Neural cell (in vitro differentiated cells): ENCODE data around the gene PTH1R. TPM values are rescaled to one million over a fixed set of nuclear protein-coding genes. Genes with fewer than 3 reads are reported as not detected.
A peak's percentile ranks its signal among the peaks of the same experiment; 100 is the strongest.

Experiments used
- H2AFZ ChIP-seq: fragments of 200-600, 300-800 bp; sonication (generic), shearing (Covaris generic); 2 replicates; pipeline ENCODE4 v1.6.0; 2014; ENCODE audit warnings: low read depth, mild to moderate bottlenecking, antibody characterized with exemption, low read length, moderate library complexity
- H3F3A ChIP-seq: fragments of 200-600 bp; shearing (Covaris generic); 2 replicates; pipeline ENCODE4 v1.6.1; 2016; ENCODE audit warnings: mild to moderate bottlenecking, moderate library complexity, mixed read lengths, antibody characterized with exemption, low read length; ENCODE audit not compliant: insufficient read depth, poor library complexity, severe bottlenecking
- H3K27ac ChIP-seq: fragments of 200-600, 300-800 bp; sonication (generic), shearing (Covaris generic); 2 replicates; pipeline ENCODE4 v1.5.1; 2014; ENCODE audit warnings: mild to moderate bottlenecking, low read length, moderate library complexity
- H3K27me3 ChIP-seq: fragments of 300-800, 200-600 bp; sonication (generic), shearing (Covaris generic); 2 replicates; pipeline ENCODE4 v1.6.0; 2014; ENCODE audit warnings: mild to moderate bottlenecking, low read depth, low read length, moderate library complexity; ENCODE audit not compliant: insufficient read depth
- H3K36me3 ChIP-seq: fragments of 300-800, 200-600 bp; sonication (generic), shearing (Covaris generic); 2 replicates; pipeline ENCODE4 v1.5.1; 2014; ENCODE audit warnings: mild to moderate bottlenecking, antibody characterized with exemption, low read length, moderate library complexity; ENCODE audit not compliant: insufficient read depth
- H3K4me2 ChIP-seq: fragments of 300-800, 200-600 bp; sonication (generic), shearing (Covaris generic); 2 replicates; pipeline ENCODE4 v1.6.0; 2014; ENCODE audit warnings: mild to moderate bottlenecking, low read length
- H3K4me3 ChIP-seq: fragments of 300-800, 200-600 bp; sonication (generic), shearing (Covaris generic); 2 replicates; pipeline ENCODE4 v1.5.1; 2014; ENCODE audit warnings: mild to moderate bottlenecking, low read length, moderate library complexity
- H3K79me2 ChIP-seq: fragments of 200-600 bp; shearing (Covaris generic); replicated peaks from 2 replicates; pipeline ENCODE4 v1.6.0; 2014; ENCODE audit warnings: mild to moderate bottlenecking, low read length, moderate library complexity; ENCODE audit not compliant: insufficient read depth
- H3K9ac ChIP-seq: fragments of 300-800, 200-600 bp; sonication (generic), shearing (Covaris generic); 2 replicates; pipeline ENCODE4 v1.6.1; 2016; ENCODE audit warnings: mild to moderate bottlenecking, low read length, mixed read lengths
- H3K9me2 ChIP-seq: fragments of 200-600 bp; shearing (Covaris generic); 2 replicates; pipeline ENCODE4 v1.6.1; 2016; ENCODE audit warnings: mild to moderate bottlenecking, low read length, mixed read lengths; ENCODE audit not compliant: insufficient read depth
- H3K9me3 ChIP-seq: fragments of 200-600, 300-800 bp; sonication (generic), shearing (Covaris generic); 2 replicates; pipeline ENCODE4 v1.6.1; 2016; ENCODE audit warnings: mild to moderate bottlenecking, mixed run types, low read length, moderate library complexity, mixed read lengths
- H4K20me1 ChIP-seq: fragments of 200-600 bp; shearing (Covaris generic); 2 replicates; pipeline ENCODE4 v1.6.1; 2016; ENCODE audit warnings: mild to moderate bottlenecking, mixed run types; ENCODE audit not compliant: insufficient read depth
- MXI1 ChIP-seq: fragments of 450-650 bp; conservative IDR thresholded peaks from 2 replicates; pipeline ENCODE4 v1.6.1; 2014; ENCODE audit warnings: antibody characterized with exemption, mild to moderate bottlenecking; ENCODE audit not compliant: poor library complexity, severe bottlenecking
- POLR2AphosphoS5 ChIP-seq: IDR thresholded peaks from 2 replicates; pipeline ENCODE4 v1.6.1; 2012
- RAD21 ChIP-seq: fragments of 450-650 bp; conservative IDR thresholded peaks from 2 replicates; pipeline ENCODE4 v1.6.1; 2014; ENCODE audit warnings: antibody characterized with exemption, mild to moderate bottlenecking, moderate library complexity
- SMC3 ChIP-seq: fragments of 450-650 bp; conservative IDR thresholded peaks from 2 replicates; pipeline ENCODE4 v1.6.1; 2014; ENCODE audit warnings: antibody characterized with exemption, mild to moderate bottlenecking, moderate library complexity; ENCODE audit not compliant: poor library complexity
- TAF1 ChIP-seq: IDR thresholded peaks from 2 replicates; pipeline ENCODE4 v1.6.1; 2012; ENCODE audit warnings: low read depth
- polyA plus RNA-seq: library from polyadenylated mRNA; depleted of rRNA; stranded (reverse); fragments of >200 nt; gene quantifications from 2 replicates; pipeline ENCODE4 v1.2.3, GENCODE V29; 2014
- TF ChIP-seq, protein P1 (sequence below): fragments of 450-650 bp; IDR thresholded peaks from 2 replicates; pipeline ENCODE4 v1.5.1; 2014; ENCODE audit warnings: antibody characterized with exemption, mild to moderate bottlenecking, moderate library complexity; ENCODE audit not compliant: poor library complexity, severe bottlenecking
- TF ChIP-seq, protein P2 (sequence below): IDR thresholded peaks from 2 replicates; pipeline ENCODE4 v1.6.1; 2012; ENCODE audit warnings: borderline replicate concordance

Gene PTH1R
- polyA plus RNA-seq, 1 donor from 2014 or later, result not detected

DNA sequence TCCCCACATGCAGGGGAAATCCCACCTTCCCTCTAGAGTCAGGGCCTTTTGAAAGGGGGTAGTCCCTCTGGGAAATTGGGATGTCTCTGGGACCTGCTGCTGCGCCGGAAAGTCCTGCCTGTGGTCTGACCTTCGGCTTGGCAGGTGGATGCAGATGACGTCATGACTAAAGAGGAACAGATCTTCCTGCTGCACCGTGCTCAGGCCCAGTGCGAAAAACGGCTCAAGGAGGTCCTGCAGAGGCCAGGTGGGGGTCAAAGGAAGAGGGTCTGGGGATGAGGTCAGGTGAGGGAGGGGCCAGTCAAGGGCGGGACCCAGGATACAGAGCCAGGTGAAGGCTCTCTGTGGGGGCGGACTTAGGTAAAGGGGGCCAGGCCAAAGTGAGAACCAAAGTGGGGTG, 16.2 kb downstream of the PTH1R start (continued):
- TF ChIP-seq RAD21, result no peak

DNA sequence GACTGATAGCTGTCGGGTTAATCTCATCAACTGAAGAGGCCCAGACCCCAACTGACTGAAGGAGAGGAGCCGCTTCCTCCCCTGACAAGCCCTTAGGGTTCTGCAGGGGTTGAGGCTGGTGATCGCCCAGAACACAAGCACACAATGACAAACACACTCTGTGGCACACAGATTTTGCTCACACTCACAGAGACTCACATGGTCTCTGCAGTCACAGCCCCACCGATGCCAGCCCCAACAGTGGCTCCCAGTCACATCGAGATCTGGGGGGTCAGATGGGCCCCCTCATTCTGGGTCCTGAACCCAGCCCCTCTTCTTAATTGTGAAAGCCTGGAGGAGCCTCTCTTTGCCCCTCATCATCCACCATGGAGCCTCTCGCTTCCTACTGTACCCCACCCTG, 16.7 kb downstream of the PTH1R start:
- Histone ChIP-seq H3K79me2 (no peaks in the 10 kb centered on the region), H3K27ac (no peak overlapping the region), H3K9ac (no peak overlapping the region), H4K20me1 (no peaks in the 10 kb centered on the region), H3K9me2 (no peaks in the 10 kb centered on the region), H3F3A (no peaks in the 10 kb centered on the region), H3K9me3 (no peaks in the 10 kb centered on the region), H3K4me2 (no peak overlapping the region), H3K27me3 (peaks cover 9% of the 10 kb centered on the region), H3K36me3 (no peaks in the 10 kb centered on the region), H3K4me3 (no peak overlapping the region), H2AFZ (no peak overlapping the region)
- TF ChIP-seq, protein P1, sequence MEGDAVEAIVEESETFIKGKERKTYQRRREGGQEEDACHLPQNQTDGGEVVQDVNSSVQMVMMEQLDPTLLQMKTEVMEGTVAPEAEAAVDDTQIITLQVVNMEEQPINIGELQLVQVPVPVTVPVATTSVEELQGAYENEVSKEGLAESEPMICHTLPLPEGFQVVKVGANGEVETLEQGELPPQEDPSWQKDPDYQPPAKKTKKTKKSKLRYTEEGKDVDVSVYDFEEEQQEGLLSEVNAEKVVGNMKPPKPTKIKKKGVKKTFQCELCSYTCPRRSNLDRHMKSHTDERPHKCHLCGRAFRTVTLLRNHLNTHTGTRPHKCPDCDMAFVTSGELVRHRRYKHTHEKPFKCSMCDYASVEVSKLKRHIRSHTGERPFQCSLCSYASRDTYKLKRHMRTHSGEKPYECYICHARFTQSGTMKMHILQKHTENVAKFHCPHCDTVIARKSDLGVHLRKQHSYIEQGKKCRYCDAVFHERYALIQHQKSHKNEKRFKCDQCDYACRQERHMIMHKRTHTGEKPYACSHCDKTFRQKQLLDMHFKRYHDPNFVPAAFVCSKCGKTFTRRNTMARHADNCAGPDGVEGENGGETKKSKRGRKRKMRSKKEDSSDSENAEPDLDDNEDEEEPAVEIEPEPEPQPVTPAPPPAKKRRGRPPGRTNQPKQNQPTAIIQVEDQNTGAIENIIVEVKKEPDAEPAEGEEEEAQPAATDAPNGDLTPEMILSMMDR, result no peak
- TF ChIP-seq, protein P2, sequence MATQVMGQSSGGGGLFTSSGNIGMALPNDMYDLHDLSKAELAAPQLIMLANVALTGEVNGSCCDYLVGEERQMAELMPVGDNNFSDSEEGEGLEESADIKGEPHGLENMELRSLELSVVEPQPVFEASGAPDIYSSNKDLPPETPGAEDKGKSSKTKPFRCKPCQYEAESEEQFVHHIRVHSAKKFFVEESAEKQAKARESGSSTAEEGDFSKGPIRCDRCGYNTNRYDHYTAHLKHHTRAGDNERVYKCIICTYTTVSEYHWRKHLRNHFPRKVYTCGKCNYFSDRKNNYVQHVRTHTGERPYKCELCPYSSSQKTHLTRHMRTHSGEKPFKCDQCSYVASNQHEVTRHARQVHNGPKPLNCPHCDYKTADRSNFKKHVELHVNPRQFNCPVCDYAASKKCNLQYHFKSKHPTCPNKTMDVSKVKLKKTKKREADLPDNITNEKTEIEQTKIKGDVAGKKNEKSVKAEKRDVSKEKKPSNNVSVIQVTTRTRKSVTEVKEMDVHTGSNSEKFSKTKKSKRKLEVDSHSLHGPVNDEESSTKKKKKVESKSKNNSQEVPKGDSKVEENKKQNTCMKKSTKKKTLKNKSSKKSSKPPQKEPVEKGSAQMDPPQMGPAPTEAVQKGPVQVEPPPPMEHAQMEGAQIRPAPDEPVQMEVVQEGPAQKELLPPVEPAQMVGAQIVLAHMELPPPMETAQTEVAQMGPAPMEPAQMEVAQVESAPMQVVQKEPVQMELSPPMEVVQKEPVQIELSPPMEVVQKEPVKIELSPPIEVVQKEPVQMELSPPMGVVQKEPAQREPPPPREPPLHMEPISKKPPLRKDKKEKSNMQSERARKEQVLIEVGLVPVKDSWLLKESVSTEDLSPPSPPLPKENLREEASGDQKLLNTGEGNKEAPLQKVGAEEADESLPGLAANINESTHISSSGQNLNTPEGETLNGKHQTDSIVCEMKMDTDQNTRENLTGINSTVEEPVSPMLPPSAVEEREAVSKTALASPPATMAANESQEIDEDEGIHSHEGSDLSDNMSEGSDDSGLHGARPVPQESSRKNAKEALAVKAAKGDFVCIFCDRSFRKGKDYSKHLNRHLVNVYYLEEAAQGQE, result no peak
- TF ChIP-seq POLR2AphosphoS5 (no peak), SMC3 (no peak)

DNA sequence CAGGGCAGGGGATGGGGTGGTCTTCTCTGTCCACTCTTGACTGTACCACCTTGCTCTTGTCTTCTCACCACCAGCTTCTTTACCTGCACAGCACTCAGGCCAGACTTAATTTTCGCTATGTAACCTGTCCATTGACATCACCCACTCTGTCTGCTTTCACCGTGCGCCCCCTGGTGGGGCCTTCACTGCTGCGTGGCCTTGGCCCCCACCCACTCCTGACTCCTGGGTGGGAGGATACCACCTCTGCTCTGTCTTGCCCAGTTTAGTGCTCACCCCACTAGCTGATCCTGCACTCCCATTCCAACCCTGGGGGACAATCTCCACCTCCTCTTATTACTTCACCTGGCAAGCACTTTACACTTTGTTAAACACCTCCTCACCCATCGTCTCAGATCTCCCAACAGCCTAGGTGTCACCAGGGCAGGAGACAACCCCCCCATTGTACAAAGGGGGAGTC, 17.7 kb downstream of the PTH1R start:
- peaks cover 9% of the 10 kb centered on the region for H3K27me3 ChIP-seq
- no peak for TF ChIP-seq TAF1
- peak; percentile 62 for TF ChIP-seq SMC3
- peak; percentile 40 for TF ChIP-seq RAD21
- no peak for TF ChIP-seq POLR2AphosphoS5
- TF ChIP-seq MXI1, result no peak
- TF ChIP-seq, protein P1, result peak; percentile 55
- no peak overlapping the region for H3K4me3 ChIP-seq
- H2AFZ ChIP-seq, result no peak overlapping the region
- no peaks in the 10 kb centered on the region for H3F3A ChIP-seq
- H3K27ac ChIP-seq, result no peak overlapping the region
- H3K36me3 ChIP-seq, result no peaks in the 10 kb centered on the region
- no peaks in the 10 kb centered on the region for H4K20me1 ChIP-seq
- H3K4me2 ChIP-seq, result no peak overlapping the region
- no peaks in the 10 kb centered on the region for H3K9me3 ChIP-seq
- no peaks in the 10 kb centered on the region for H3K9me2 ChIP-seq
- no peaks in the 10 kb centered on the region for H3K79me2 ChIP-seq
- H3K9ac ChIP-seq, result no peak overlapping the region
